Lower leg skin (tissue), 4 donors: ENCODE data around the gene IFNAR2. TPM values are rescaled to one million over a fixed set of nuclear protein-coding genes. Genes with fewer than 3 reads are reported as not detected.

Source experiments
- DNase-seq, 2 donors: peaks; one replicate each; pipeline ENCODE4 v3.0.0-alpha.2; 2019; ENCODE audit warnings: low spot score in 2 of 2
- H3K4me3 ChIP-seq: fragments of 200-600 bp; sonication (generic); 2 replicates; pipeline ENCODE4 v1.5.1; 2017; ENCODE audit warnings: mild to moderate bottlenecking, low read depth; ENCODE audit not compliant: poor library complexity, severe bottlenecking
- POLR2A ChIP-seq, 2 donors: fragments of 450-650 bp; IDR thresholded peaks; one replicate each; pipeline ENCODE4 v1.6.1; 2016 to 2017; ENCODE audit warnings: antibody characterized with exemption in 2 of 2, mild to moderate bottlenecking in 1 of 2, moderate library complexity in 1 of 2
- WGBS, 2 donors: methylation state at CpG; one replicate each; pipeline ENCODE4 v1.1.5; 2018; 5-methylcytosine and 5-hydroxymethylcytosine counted together
- intact Hi-C: fragments of 100-400 bp; cut with DNase I; formaldehyde crosslinking; loops from one replicate; pipeline ENCODE4 v1.15.0; 2023; ENCODE audit warnings: low total_unique reads
- total RNA-seq, 4 donors: library from RNA; depleted of rRNA; stranded (reverse); fragments of >200 nt; gene quantifications; one replicate each; pipeline ENCODE4 v1.1.0, GENCODE V29; 2016
- TF ChIP-seq, protein P1 (sequence below), 3 donors: fragments of 450-650 bp; IDR thresholded peaks; one replicate each; pipeline ENCODE4 v1.5.1; 2016; ENCODE audit warnings: antibody characterized with exemption in 3 of 3, mild to moderate bottlenecking in 3 of 3, moderate library complexity in 2 of 3

The IFNAR2 gene
- total RNA-seq, 4 donors from 2014 or later: 2.7 to 14.2 (median 2.9) TPM

DNA sequence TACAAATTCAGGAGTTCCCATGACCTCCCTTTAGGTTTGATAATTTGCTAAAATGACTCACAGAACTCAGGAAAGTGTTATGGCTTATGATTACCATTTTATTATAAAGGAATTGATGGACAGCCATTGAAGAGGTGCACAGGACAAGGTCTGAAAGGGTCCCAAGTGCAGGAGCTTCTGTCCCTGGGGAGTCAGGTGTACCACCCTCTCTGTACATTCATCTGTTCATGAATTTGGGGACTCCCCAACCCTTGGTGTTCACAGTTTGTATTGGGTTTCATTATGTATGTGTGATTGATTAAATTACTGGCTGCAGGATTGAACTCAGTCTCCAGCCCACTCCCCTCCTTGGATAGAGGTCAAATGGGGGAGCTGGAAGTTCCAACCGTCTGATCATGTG, 25.7 kb downstream of the IFNAR2 start:
- no peak overlapping the region for H3K4me3 ChIP-seq
- intact Hi-C loops: no loop called here
- DNase-seq: no peak
- 67 to 68% methylated on average over 1 of the region's 1 CpG for WGBS, 2 donors
- no peak for TF ChIP-seq POLR2A (IDR thresholded peaks at IDR 0.05)
- TF ChIP-seq, protein P1, sequence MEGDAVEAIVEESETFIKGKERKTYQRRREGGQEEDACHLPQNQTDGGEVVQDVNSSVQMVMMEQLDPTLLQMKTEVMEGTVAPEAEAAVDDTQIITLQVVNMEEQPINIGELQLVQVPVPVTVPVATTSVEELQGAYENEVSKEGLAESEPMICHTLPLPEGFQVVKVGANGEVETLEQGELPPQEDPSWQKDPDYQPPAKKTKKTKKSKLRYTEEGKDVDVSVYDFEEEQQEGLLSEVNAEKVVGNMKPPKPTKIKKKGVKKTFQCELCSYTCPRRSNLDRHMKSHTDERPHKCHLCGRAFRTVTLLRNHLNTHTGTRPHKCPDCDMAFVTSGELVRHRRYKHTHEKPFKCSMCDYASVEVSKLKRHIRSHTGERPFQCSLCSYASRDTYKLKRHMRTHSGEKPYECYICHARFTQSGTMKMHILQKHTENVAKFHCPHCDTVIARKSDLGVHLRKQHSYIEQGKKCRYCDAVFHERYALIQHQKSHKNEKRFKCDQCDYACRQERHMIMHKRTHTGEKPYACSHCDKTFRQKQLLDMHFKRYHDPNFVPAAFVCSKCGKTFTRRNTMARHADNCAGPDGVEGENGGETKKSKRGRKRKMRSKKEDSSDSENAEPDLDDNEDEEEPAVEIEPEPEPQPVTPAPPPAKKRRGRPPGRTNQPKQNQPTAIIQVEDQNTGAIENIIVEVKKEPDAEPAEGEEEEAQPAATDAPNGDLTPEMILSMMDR (IDR thresholded peaks at IDR 0.05): no peak

DNA sequence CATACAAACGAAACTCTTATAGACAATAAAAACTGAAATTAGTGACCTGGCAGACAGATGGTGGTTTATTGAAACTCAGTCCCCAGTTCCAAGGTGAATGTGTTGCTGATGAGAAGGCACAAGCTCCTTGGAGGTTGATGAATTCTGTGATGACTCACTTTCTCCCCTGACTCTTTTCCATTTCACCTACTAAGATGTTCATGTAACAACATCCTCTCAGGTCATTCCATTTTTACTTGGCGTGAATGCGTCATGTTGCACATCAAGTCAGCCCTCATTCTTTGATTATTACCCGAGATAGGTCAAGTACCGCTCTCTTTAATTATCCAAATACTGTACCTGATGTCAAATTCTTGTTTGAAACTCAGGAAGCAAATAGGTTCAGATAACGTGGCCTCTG, 26.3 kb downstream of the IFNAR2 start:
- H3K4me3 ChIP-seq: no peak overlapping the region
- intact Hi-C loops: no loop called here
- TF ChIP-seq, protein P1 (IDR thresholded peaks at IDR 0.05): no peak
- no peak for TF ChIP-seq POLR2A (IDR thresholded peaks at IDR 0.05)
- 84 to 92% methylated on average over 6 of the region's 6 CpGs for WGBS, 2 donors
- no peak for DNase-seq

GRCh38 chr21:33257094-33257803, 27.5 kb downstream of the IFNAR2 start:
- H3K4me3 ChIP-seq: no peak overlapping the region
- intact Hi-C loops: no loop called here
- TF ChIP-seq POLR2A (IDR thresholded peaks at IDR 0.05): no peak
- TF ChIP-seq, protein P1 (IDR thresholded peaks at IDR 0.05): no peak
- no peak for DNase-seq
- 94 to 97% methylated on average over 18 of the region's 18 CpGs for WGBS, 2 donors

DNA sequence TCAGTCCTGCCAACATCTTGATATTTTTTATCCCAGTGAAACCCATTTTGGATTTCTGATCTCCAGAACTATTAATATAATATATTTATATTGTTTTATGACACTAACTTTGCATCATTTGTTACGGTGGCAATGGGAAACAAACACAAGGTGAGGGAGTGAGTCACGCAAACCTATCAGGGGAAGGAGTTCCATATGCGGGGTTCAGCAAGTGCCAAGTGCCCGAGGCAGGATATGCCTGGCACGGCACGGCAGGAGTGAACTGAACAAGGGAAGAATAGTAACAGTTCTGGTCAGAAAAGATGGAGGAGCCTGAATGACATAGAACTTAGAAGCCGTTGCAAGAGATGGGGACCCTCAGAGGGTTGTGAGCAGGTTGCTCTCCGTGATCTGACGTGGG, 28.7 kb downstream of the IFNAR2 start:
- intact Hi-C loops: no loop called here
- 67 to 81% methylated on average over 9 of the region's 9 CpGs for whole genome bisulfite sequencing, 2 donors
- no peak for DNase-seq
- H3K4me3 ChIP-seq: no peak overlapping the region
- no peak for TF ChIP-seq POLR2A (IDR thresholded peaks at IDR 0.05)
- TF ChIP-seq, protein P1 (IDR thresholded peaks at IDR 0.05): no peak

DNA sequence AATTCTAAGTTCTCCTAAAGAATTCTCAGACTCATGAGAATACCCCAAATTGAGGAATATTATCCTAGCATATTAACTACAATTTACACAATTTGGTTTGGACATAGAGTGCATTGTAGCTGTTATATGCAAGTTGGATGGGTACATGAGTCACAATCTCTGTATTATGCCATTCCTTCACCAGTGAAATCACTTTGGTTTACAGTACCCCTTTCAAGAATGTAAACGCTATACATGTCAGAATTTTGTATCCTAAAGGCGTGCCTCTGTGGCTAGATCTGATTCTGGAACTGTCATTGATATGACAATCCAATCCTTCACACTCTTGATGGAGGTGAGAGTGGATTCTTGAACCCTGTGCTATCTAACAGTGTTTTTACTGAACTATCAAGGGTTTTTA, 29.7 kb downstream of the IFNAR2 start:
- no peak overlapping the region for H3K4me3 ChIP-seq
- WGBS, 2 donors: 86 to 89% methylated on average over 2 of the region's 2 CpGs
- intact Hi-C loops: no loop called here
- no peak for TF ChIP-seq POLR2A (IDR thresholded peaks at IDR 0.05)
- TF ChIP-seq, protein P1 (IDR thresholded peaks at IDR 0.05): no peak
- no peak for DNase-seq

- no peak for DNase-seq
- whole genome bisulfite sequencing, 2 donors: 74 to 83% methylated on average over 7 of the region's 7 CpGs
- no peak for TF ChIP-seq POLR2A (IDR thresholded peaks at IDR 0.05)
- TF ChIP-seq, protein P1 (IDR thresholded peaks at IDR 0.05): no peak
- no peak overlapping the region for H3K4me3 ChIP-seq
- intact Hi-C loops: no loop called here
These were observed 30.3 kb downstream of the IFNAR2 start for GRCh38 chr21:33259995-33260394.
